Right ventricle myocardium superior (tissue), 1 donor: Measurements from ENCODE around the gene AMDHD2. TPM values are rescaled to one million over a fixed set of nuclear protein-coding genes. Genes with fewer than 3 reads are reported as not detected.
"Not testable (repeated sequence)": the region's sequence is repeated elsewhere in the genome, so short reads cannot be mapped to it uniquely, and the experiment has no call there.

Experiments
- ATAC-seq: fragments of 200-7000 bp; cut with Tn5 transposase; one replicate; pipeline ENCODE4 v1.9.1; 2020; ENCODE audit warnings: mild to moderate bottlenecking; ENCODE audit not compliant: poor library complexity
- DNase-seq: peaks from one replicate; pipeline ENCODE4 v3.0.0-alpha.2; 2020
- intact Hi-C: fragments of 100-400 bp; cut with DNase I; formaldehyde crosslinking; loops from one replicate; pipeline ENCODE4 v1.11.2; 2022
- total RNA-seq: library from RNA; stranded (reverse); fragmentation: NEBNext Ultra II Directional; extraction: Animal tissue kit (Norgen Biotek cat#: 25700); gene quantifications from one replicate; pipeline ENCODE4 v1.2.1, GENCODE V29; 2021
- donor health status: DM: no; HTN: yes; CAD: no; lungs with severe emphysema.

The AMDHD2 gene
- total RNA-seq, 1 donor from 2014 or later = 13.4 TPM

DNA sequence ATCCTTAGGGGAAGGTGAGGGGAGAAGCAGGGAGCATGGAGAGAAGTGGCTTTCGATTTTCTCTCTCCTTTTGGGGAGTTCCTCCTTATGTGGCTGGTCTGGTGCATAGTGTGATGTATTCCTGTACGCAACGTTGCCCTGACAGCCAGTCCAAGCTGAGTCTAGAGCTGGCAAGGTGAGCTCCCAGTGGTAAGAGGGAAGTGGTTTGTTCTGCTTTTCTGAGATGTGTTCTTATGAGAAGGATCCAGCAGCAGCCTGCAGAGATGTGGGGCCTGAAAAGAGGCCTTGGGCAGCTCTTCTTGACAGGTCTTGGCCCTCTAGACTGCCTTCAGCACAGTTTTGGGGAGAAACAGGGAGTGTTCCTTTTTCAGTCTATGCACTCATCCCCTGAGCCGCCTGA is 20.7 kb downstream of the AMDHD2 start:
- intact Hi-C loops, ATAC-seq, DNase-seq: not testable (repeated sequence)

DNA sequence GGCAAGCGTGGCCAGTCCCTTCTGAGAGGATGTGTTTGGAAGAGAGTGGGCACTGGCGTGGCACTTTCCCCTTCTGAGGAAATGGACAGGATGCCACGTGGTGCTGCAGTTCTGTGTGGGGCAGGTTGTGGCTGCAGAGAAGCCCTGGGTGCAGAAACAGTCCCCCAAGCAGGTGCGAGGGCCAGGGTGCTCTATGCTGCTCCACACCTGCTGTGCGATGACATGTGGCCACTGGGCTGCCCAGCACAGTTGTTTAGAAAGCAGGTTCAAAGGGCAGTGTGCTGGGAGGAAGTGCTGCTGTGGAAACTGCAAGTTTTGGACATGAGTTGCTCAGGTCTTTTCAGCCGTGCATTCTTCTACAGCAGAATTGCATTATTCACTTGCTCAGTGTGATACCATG is 21.2 kb downstream of the AMDHD2 start:
- ATAC-seq, DNase-seq, intact Hi-C loops: not testable (repeated sequence)

DNA sequence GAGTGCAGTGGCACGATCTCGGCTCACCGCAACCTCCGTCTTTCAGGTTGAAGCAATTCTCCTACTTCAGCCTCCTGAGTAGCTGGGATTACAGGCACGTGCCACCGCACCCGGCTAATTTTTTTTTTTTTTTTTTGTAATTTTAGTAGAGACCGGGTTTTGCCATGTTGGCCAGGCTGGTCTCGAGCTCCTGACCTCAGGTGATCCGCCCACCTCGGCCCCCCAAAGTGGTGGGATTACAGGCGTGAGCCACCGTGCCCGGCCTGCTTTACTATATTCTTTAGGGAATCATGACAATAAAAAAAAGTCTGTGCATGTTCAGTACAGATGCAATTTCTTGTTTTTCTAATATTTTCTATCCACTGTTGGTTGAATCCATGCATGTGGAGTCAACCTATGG is 23.6 kb downstream of the AMDHD2 start:
- intact Hi-C loops, DNase-seq, ATAC-seq: not testable (repeated sequence)

DNA sequence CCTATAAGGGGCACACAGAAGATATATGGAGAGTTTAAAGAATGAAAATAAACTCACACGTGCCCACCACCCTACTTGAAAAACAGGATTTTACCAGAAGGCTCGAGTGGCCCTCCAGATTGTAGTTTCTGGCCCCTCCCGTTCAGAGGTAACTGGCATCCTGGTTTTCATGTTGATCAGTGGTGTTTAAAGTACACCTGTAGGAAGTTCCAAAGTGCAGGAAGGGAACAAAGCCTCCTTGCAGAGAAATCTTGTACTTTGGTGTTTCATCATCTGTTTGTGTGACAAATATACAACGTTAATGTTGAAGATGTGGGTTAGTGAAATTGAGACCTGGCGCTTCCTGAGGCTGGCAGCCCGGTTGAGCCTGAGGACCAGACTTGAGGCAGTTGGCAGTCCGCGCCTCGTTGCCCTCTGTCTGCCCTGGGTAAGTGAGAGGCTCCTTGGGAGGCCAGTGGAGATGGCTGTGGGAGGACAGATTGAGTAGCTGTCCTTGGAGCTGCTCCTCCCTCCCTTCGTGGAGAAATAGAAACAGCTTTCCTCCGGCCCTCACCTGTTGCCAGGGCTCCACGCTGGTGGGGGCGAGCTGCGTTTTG is 30.2 kb downstream of the AMDHD2 start:
- intact Hi-C loops, ATAC-seq, DNase-seq: not testable (repeated sequence)

DNA sequence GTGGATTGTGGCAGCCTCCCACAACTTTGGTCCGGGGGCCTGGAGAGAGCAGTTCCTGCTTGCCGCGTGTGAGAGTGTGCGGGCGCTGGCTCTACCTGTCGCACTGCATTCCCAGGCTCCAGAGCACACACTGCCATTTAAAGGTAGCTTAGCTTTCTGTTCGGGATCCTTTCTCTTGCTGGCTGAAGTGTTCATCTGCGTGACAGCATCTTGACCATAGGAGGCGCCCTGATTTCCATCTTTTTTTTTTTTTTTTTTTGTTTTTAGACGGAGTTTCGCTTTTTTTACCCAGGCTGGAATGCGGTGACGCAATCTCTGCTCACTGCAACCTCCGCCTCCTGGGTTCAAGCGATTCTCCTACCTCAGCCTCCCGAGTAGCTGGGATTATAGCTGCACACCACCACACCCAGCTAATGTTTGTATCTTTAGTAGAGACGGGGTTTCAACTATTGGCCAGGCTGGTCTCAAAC is 31.3 kb downstream of the AMDHD2 start:
- ATAC-seq, intact Hi-C loops: not testable (repeated sequence)
- peak; percentile 19 for DNase-seq

DNA sequence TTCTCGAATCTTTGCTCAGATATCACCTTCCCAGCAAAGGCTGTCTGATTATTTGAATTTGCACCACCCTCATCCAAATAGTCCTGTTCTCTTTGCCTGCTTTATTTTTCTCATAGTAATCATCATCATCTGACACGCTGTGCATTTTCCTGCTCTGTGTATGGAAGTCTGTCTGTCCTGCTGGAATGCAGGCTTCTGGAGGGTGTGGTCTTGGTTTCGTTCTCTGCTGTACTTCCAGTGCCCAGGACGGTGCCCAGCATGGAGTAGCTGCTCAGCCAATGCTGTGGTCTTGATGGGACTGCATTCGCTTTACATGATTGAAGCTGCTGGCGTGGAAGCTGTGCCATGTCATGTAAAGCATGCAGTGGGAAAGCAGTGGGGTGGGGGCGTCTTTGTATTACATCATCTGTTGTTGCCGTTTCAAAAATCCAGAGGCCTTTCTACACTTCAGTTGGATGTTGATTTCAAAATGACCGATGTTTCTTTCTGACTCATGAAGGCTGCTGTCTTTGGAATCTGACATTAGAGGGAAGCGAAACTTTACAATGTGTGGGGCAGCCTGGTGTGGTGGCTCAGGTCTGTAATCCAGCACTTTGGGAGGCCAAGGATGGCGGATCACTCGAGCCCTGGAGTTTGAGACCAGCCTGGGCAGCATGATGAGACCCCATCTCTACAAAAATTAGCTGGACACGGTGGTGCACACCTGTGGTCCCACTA is 34.7 kb downstream of the AMDHD2 start:
- intact Hi-C loops, DNase-seq: not testable (repeated sequence)
- peak; percentile 8 for ATAC-seq

DNA sequence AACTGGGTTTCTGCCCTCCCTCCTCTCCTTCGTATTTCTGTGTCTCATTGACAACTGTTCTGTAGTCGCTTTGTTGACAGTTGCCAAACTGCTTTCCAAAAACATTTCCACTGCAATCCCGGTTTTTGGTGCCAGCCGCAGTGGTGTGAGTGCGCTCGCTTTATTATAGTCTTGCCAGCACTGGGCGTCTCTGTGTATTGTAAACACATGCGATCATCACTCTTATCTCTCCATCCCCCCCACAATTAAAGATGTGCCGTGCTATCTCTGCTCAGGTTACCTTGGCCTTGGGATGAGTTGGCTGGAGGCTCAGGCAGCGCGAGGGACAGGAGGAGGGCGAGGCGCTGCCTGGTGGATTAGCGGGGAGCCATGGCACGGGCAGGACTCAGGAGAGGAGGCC is 37.0 kb downstream of the AMDHD2 start:
- DNase-seq, ATAC-seq, intact Hi-C loops: not testable (repeated sequence)

DNA sequence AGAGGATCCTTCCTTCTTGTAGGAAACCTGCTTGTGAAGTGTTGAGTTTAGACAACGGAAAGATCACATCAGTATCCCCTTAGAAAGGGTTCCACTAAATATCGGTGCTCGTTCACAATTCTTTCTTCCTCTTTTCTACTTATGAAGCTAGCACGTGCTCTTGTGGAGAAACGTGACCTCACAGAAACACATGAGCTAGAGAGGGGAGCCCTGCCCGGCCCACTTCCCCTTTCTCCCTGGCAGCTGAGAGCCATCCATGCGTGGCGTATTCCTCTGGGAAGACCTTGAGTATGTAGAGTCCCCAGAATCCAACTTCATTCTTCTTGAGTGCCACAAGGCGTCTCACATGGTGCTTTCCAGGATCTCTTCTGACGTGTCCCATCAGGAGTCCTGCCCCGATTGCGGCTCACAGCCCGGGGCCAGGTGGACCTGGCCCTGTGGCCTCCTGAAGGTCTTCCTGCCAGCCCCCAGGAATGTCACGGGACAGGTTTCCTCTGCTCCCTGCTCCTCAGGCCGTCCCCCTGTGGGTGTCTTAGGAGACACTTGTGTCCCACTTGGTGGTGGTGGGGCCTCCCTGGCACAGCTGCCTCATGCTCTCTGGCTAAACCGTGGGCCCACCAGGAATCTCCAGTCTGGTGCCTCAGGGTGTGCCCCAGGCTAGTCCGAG is 40.1 kb downstream of the AMDHD2 start:
- DNase-seq (peak; percentile 28), ATAC-seq (peak; percentile 65)
- intact Hi-C loops = not testable (repeated sequence)

DNA sequence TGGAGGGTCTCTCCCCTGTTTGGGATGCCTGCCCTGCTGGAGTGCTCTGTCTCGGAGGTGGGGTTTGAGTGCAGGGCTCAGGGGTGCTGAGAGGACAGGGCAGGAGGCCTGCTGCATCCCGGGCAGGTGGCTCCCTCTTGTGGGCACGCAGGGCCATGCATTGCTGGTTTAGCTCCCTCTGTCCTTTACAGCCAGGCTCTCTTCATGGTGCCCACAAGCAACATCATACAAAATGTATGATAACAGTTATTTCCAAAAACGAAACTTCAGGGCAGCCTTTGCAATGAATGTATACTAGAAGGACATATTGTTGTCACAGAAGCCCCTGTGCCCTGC is 40.6 kb downstream of the AMDHD2 start:
- DNase-seq (peak; percentile 85), ATAC-seq (peak; percentile 87)
- intact Hi-C loops = not testable (repeated sequence)

DNA sequence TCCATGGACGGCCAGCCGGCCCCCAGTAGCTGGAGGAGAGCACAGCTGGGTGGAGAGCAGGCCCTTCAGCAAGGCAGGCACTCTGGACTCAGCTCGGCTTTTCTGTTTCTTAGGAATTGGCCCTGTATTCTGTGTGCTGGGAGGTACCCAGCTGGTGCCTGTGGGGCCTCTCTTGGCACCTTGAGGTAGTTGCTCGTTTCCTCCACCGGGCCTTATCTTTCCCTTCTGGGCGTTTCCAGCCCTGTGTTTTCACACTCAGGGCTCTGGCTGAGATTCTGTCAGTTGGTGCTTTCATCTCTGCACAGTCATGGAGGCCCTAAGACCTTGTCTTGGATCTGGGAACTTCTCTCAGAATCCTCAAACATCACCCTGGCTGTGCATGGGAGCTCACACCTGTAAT is 47.3 kb downstream of the AMDHD2 start:
- intact Hi-C loops, ATAC-seq, DNase-seq: not testable (repeated sequence)

DNA sequence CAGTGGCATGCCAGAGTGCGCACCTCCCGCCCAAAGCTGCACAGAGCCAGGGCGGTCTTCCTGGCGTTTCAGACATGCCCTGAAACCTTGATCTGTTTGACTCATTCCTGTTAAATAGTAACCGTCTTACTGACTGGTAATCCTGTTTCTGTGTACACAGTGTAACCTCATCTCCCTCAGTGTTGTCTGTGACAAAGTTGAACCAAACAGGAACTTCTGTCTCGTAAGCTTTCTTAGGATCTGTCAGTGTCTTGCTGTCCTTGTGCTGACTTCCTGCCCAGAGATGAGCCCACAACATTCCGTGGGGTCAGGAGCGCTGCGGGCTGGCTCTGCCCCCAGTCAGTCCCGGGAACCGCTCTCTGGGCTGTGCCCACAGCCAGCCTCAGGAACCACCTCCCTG is 48.4 kb downstream of the AMDHD2 start:
- ATAC-seq = peak; percentile 23
- intact Hi-C loops, DNase-seq: not testable (repeated sequence)

DNA sequence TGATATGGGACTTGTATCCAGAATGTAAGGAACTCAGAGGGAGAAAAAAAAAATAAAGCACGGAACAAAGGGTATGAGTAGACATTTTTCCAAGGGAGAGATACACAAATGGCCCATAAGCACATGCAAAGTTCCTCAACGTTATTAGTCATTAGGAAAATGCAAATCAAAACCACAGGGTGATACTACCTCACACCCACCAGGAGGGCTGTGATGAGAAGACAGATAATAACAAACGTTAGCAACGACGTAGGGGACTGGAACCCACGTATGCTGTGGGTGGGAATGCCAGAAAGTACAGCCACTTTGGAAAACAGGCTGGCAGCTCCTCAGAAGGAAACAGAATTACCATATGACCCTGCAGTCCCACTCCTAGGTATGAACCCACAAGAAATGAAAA is 52.5 kb downstream of the AMDHD2 start:
- intact Hi-C loops, ATAC-seq, DNase-seq: not testable (repeated sequence)

DNA sequence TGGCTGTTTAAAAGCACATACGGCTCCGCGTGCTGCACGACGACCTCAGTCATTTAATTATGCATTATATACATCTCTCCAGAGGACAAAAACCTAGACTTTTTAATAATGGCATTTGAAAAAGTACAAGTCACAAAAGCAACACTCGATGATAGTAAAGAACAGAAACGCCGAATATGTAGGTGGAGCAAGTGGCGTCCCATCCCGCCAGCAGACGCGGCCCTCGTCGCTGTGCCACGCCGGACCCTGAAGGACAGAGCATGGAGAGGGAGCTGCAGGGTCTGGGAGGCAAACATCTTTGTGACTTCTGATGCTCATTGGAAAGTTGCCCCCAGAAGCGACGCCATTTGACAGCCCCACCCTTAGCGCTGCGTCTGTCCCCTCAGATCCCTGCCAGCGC is 55.7 kb downstream of the AMDHD2 start:
- DNase-seq, ATAC-seq, intact Hi-C loops: not testable (repeated sequence)

DNA sequence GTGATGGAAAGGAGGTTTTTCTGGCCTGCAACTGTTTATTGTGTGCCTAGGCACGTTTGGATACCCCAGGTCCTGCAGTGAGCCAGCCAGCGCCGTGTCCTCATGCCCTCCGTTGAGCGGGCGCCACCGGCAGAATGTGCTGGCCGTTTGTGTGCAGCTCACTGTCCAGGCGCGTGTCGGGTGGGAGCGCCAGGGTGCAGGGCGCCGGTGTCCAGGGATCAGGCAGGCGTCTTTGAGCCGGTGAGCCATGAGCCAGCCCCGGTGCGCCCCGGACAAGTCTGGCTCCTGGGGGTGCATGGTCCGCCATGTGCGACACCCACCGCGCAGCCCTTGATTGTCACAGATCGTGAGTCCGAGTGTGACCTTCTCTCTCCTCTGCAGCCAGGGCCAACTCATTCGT is 56.9 kb downstream of the AMDHD2 start:
- peak; percentile 26 for DNase-seq
- ATAC-seq, intact Hi-C loops: not testable (repeated sequence)

DNA sequence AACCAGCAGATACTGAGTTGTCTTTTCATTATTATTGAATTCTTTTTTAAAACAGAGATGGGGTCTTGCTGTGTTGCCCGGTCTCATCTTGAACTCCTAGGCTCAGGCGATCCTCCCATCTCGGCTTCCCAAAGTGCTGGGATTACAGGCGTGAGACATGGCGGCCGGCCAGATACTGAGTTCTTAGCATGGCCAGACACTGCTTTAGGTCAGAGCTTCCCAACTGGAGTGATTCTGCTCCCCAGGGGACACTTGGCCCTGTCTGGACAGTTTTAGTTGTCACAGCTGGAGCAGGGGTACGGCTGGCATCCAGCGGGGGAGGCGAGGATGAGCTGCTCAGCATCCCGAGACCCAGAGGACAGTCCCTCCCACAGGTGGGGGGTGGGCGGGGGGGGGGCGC is 58.7 kb downstream of the AMDHD2 start:
- DNase-seq, intact Hi-C loops, ATAC-seq: not testable (repeated sequence)

DNA sequence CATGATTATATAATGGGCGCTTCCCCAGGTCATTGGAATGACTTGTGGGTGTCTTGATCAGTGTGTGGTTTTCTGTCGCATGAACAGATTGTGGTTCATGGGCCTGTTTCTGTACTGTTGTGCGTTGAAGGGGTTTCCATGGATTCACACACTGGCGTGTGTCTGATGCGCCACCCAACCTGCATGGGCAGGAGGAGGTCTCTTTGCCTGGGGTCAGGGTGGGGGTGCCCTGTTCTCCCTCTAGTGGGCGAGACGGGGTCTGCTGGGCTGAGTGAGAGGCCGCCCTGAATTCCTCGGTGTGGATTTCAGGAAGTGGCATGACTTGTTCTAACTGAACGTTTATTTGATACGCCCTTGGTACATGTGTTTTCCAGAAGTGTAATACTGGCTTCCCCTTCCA is 60.0 kb downstream of the AMDHD2 start:
- peak; percentile 27 for DNase-seq
- ATAC-seq, intact Hi-C loops: not testable (repeated sequence)

DNA sequence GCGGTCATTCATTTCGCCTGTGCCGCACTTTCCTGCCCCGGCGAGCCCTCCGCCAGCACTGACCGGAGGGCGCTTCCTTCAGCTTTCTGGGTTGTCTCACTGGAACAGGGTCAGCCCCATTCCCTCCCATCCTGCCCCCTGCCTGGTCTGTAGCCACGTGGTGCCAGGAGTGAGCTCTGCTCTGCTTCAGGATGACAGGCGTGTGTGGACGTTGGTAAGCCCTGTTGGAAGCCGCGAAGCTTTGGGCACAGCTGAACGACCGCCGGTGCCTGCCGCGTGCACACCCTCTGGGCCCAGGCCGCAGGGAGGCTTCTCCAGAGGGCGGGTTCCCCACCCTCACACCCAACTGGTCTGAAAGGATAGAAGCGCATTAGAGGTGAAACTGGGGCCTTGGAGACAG is 60.6 kb downstream of the AMDHD2 start:
- peak; percentile 48 for ATAC-seq
- DNase-seq, intact Hi-C loops: not testable (repeated sequence)
